GM19452 (cell line): ENCODE results near the gene TMEM115.

Source experiments
- ATAC-seq: cut with Tn5 transposase; IDR thresholded peaks from one replicate; pipeline ENCODE4 v1.9.1; 2021; ENCODE audit not compliant: unreplicated experiment

The TMEM115 gene

DNA sequence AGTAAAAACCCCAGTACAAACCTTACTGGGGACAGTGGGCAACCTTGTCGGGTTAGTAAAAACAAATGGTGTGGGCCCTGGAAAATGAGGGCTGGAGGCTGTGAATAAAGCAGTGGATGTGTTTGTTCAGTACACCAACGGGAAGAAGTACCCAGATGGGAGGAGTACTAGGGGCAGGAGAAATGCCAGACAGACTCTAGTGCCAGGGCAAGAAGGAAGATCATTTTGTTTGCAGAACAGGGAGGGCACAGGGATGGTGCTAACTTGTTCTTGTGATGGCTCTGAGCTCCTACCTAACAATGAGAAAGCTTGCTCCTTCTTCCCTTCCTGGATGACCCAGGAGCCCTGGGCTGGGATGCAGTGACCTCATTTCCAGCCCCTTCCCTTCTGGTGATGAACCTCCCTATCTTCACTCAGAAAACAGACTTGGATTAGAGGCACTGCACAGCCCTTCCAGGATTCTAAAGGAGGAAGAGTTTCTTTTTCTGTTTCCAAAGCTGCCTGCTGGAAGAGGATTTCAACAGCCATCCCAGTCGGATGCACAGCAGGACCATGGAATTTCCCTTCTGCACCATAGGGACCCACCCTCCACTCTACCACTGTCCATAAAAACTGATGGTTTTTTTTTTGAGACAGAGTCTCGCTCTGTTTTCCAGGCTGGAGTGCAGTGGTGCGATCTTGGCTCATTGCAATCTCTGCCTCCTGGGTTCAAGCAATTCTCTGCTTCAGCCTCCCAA lies 24.8 kb downstream of the TMEM115 start:
- no peak for ATAC-seq

DNA sequence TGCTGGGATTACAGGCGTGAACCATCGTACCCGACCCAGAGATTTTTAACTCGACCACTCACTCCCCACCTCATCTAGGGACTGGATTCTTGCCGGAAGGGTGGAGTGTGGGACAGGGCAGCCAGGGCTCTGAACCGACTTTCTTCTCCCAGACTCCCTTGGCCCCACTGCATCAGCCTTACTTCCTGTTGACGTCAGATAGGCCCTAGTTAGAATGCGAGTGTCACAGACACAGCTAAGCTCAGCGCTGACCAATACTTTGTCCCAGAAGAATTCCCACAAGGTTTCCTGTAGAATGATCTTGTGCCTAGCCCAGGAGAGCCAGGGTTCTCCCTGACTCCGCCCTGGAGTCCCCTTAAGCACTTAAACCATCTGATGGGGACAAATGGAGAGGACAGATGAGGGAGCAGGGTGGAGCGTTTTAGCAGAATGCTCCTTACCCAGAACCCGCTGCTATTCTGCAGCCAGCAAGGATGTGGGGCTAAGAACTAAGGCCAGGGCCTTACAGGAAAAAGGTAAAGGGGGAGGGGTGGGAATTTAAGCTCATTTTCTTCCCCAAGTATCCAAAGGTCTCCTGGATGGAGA lies 25.5 kb downstream of the TMEM115 start:
- no peak for ATAC-seq

DNA sequence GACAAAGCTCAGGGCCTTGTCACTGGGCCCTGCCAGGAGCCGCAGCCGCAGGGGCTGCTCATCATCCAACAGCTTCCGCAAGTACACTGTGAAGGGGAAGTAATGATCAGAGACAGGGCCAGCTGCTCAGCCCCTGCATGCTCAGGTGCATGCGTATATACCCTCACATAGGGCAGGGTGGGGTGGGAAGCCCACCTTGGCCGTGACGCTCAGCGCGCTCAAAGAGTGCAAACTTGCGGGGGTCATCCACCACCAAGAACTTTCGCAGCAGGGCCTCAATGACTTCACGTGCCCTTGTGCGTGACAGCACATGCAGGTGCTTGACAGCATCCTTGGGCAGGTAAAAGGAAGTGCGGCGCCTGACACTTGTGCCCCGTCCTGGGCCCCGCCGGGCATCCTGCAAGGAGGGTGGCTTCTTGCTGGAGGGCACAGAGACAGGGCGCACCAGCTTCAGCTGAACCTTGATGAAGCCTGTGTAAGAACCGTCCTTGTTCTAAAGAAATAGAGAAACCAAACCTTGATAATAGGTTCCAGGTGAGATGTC lies 27.9 kb downstream of the TMEM115 start:
- ATAC-seq, result no peak

DNA sequence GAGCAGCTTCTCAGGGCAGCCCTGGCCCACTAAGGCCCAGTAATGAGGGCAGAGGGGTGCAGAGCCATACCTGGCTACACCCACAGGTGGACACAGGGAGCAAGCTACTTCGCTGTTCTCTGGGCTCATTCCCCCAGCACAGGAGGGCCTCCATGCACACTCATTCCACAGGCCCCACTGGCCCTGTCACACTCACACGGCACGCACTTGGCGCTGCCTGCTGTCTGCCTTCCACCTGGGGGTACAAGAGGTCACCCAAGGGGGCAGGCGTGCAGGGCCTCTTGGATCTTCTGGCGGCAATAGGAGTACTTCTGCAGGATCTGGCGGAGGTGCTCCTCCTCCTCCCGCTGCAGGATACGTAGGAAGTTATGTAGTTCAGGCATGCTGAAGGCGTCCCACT lies 29.0 kb downstream of the TMEM115 start:
- ATAC-seq, result no peak

DNA sequence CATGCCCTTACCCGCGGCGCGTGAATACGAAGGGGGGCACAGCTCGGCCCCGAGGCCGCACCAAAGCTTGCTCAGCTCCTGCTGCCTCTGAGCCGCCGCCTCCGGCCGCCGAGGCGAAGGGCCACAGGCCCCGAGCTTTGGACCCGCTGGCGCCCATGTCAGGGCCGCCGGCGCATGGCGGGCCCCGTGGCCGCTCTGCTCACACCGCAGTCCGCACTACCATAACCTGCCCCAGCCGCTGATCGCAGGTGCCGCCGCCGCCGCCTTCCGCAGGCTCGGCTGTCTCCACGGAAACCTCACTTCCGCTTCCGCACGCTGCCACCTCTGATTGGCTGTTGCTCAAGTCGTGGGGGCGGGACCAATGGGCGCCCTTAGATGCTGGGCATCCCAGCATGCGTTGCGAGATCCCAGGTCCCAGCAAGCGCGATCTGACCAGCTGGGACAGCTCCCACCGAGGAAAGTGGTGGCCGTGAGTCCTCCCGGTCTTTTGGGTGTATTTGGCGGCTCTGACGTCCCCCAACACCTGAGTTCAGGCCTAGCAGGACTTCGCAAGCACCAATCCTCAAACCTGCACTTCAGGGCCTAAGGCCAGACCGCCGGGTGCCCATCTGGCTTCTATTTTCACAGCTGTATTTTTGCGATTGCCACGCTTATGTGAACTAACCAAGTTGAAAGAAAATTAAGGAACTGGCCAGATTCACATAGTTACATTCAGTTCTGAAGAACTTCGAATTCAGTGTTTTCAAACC lies 31.2 kb downstream of the TMEM115 start, which contains the start of gene TUSC2:
Gene TUSC2, minus strand, starts transcription at position 281 of the 749 bp plus-strand sequence. Its CDS starts 124 bp downstream, at position 157.
- ATAC-seq, result peak; percentile 86

DNA sequence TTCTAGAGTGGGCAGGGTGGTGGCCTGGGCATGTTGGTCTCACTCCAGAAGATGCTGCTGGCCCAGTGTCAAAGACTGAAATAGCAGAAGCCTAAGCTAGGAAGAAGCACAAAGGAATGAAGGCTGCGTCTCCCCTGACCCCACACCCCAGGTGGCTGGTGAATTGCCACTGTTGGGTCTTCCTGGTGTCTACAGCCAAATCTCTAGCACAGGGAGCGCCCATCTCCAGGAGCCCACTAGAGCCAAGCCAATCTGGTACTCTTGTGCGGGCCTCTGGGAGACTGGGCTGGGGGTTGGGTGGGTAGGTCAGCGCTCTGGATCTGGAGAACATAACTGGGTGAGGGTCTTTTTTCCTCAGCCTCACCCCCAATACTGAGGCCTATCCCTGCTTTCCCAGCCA lies 32.2 kb downstream of the TMEM115 start:
- ATAC-seq, result no peak

DNA sequence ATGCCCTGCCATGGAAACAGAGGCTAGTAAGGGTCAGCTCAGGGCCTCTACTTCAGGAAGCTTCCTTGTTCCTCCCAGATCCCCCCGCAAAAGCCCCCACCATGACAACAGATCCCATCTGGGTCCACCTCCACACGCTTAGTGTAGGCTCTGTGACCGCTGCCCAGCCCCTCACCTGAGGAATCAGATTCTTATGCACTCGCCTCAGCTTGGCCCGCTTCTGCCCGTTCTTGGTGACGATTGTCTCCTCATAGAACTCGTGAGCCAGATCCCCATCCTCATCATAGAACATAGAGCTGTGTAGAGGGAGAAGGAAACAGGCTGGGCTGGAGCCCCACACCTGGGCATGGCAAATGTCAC lies 33.2 kb downstream of the TMEM115 start:
- ATAC-seq, result no peak

DNA sequence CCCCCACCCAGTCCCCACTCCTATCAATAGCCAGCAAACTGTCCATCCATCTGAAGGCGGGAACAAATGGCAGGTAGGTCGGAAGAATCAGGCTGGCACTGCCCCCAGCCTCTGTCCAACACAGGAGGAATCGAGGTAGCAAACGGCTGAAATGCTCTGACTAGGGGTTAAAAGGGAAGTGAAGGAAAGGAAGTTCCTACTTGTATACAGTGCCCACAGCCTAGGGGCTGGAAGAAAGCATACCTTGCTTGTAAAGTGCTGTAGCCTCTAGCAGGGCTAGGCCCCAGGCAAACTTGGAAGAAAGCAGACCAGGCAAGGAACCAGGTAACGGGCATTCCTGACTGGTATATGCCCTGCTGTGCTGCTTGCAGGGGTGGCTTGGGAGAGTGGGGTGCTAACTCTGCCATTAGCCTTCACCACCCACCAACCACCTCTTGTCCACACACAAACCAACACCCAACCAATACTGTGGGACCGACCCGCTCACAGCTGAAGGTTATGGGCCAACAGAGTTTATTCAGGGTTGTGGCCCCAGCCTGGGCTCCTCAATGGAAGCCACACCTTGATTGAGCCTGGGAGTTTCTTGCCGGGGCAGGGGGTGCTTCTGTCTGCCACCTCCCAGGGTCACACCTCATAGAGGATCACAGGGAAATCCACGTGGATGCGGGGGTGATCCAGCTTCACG lies 33.7 kb downstream of the TMEM115 start:
- ATAC-seq, result no peak

DNA sequence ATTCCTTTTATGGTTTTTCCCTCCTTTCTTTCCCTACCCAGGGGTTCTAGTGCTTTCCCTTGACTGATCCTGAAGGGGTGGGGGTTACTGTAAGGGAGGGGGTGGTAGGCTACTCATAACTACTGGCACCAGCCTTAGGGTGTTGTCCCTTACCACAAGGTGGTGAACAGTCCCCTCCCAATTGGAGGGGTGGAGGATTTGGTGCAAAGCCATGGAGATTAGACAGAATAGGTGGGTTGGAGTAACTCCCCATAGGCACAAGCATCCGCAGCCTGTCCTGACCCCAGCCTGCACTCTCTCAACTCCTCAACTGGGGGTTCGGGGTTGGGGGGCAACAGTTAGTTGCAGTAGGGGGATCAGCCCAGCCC lies 34.2 kb downstream of the TMEM115 start:
- no peak for ATAC-seq

DNA sequence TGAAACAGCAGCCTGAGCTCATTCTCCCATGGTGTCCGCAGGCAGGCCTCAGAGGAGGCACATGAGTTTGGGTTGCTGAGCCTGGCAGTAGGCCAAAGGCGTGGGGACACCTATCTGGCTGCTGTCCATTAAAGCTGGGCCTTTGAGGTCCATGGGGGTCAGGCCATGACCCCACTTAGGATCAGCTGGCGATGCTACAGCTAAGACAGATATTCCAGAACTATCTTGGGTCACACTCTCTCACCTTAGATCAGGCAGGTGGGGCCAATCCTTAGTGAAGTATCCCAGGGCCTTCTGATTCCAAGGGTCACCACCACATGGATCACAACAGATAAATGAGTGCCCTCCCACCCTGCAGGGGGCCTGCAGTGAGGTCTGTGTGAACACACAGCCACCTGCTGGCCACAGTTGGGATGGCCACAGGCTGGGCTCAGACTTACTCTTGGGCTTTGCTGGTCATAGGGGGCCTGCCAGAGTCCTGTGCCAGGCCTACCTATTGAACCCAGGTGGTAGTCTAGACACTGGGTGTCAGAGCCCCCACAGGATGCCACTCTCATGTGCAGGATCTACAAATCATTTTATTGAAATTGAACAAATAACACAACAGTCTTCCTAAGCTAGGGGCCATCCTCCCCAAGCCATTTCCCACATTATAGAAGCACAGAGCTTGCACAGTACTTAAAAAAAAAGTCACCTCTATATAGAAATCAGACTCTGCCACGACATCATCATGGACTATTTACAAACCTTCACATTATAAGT lies 34.8 kb downstream of the TMEM115 start:
- ATAC-seq, result no peak

DNA sequence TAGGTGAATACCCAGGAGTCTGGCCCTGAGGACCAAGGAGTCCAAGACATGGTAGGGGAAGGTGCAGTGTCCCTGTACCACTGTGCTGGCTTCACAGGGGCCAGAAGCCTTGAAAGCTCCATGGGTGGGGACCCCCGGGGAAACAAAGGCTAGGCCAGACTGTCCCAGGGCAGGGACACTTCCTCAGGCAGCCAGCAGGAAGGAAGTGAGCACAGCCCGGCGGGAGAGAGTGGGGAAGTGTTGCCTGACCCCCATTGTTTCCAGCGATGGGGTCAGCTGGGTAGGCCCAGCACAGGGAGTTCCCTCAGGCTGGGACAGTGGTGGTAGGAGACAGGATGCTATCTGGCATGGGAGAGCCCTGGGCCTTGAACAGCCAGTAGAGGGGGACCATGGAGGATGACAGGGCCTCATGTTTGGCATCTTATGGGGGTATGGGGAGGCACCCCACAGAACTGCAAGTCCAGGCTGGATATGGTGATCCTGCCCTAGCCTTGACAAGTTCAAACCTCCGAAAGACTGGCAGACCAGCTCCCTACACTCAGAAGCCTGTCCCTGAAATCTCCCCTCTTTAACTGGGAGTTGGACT lies 35.6 kb downstream of the TMEM115 start:
- no peak for ATAC-seq

DNA sequence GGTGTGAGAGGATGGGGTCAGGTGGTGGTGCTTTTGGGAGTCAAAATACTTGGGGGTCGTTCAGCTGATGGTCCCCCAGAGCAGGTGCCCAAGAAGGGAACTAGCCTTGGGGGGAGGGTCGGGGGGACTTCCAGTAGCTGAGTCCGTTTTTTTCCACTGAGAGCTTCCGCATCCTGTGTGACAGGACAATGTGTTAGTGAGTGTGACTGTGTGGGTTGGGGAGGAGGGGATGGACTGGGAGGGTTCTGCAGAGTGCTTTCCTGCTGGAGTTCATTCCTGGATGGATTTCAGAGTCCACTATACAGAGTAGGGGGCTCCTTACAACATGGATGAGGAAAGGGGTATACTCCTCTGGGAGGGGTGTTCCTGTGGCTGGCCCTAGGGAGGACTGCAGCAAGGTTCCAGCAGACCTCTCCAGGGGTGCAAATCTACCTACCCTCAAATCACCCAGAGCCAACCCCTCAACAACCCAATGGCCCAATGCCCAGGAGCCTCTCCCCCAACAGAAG lies 36.2 kb downstream of the TMEM115 start:
- no peak for ATAC-seq

DNA sequence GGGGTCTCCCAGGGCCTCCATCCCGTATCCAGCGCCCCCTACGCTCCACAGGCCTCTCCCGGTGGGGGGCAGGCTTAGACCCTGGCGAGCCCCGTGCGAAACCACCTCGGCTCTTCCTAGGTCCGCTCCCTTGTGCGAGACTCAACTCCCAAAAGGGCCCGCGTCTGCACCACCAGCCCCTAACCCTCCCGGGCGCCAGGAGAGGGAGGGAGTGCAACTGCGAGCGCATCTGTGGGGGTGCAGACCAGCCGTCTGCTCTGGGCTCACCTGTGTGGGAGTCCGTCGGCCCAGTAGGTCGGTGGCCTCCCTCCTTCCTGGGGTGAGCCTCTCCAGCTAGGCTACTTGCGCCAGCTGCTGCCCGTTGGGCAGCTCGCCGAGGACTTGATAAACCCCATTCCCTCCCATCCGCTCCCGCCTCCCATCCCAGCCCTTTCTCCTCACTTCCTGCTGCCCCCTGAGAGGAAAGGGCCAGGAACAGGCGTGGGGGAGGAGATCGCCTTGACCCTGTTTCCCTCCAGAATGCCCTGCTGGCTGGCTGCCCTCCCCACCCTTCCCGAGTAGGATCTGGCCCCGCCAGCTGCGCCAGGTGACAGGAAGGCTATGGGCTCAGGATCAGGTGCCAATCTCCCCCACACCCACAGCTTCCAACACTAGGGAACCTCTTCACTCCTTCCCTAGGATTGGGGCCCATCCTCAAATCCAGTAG lies 36.8 kb downstream of the TMEM115 start, which contains the start of gene HYAL2:
Gene HYAL2, minus strand, starts transcription at position 360 of the 706 bp plus-strand sequence. CDS start 2,256 bp downstream, outside the sequence.
- ATAC-seq, result no peak

DNA sequence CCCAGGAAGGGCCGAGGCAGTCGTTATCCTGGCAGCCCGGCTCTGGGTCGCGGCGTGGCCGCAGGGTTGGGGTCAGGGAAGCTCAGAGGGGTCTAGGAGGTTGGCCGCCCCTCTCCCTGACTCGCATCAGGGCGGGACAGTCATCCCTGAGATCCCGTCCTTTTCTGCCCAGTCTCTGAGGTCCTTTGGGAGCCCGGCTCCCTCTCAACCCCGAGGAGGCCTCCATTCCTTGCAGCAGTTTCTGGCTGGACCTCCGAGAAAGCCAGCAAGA lies 37.3 kb downstream of the TMEM115 start:
- no peak for ATAC-seq

DNA sequence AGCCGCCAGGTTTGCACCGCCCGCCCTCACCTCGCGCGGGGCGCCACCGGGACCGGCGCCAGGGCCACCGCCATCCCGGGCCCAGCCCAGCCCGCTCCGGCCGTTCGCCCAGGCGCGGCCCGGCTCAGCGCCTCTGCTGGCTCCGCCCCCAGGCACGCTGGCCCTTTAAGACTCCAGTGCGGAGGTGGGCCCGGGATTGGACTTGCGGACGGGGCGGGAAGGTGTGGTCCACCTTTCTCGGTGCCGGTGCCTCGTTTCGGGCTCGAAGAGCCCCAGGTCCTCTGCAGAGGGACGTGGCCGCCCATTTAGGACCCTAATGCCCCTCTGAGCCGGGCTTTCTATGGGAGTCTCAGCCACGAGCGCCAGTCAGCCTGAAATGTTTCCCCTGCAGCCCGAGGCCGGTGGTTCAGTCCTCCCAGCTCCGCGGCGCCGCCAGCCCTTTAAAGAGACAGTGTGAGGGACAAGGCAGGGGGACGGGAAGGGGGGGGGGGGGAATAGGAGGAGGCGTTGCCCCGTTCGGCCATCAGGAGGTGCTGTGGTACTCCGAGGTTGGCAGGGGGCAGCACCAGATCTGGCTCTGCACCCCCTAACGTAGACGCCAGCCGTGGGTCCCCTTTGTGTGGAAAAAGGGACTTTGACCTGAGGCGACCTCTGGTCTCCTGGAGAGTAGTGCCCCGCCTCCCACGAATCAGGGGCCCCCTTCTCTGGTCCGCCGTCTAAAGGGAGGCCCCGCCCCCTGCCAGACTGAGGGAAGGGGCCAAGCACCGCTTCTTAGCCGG lies 37.8 kb downstream of the TMEM115 start:
- peak; percentile 79 for ATAC-seq

DNA sequence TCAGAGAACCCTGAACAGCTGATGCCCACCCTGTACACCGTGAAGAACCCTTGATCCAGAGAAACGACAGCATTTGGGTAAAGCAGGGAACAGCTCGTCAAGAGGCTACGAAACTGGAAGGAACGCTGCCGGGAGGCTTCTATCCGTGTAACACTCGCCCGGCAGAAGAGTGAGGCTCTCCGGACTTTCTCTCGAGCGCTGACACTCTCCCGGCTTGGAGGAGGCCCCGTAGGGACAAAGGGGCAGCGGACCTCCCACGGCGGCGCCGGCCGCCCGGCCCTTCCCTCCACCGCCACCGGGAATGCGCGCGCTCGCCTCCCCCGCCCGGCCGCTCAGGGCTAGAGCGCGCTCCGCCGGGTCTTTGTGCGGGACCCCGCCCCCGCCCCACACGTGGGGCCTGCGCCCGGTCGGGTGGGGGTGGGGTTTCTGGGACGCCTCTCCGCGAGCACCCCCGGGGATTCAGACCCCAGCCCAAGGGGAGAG lies 38.4 kb downstream of the TMEM115 start:
- peak; percentile 48 for ATAC-seq

DNA sequence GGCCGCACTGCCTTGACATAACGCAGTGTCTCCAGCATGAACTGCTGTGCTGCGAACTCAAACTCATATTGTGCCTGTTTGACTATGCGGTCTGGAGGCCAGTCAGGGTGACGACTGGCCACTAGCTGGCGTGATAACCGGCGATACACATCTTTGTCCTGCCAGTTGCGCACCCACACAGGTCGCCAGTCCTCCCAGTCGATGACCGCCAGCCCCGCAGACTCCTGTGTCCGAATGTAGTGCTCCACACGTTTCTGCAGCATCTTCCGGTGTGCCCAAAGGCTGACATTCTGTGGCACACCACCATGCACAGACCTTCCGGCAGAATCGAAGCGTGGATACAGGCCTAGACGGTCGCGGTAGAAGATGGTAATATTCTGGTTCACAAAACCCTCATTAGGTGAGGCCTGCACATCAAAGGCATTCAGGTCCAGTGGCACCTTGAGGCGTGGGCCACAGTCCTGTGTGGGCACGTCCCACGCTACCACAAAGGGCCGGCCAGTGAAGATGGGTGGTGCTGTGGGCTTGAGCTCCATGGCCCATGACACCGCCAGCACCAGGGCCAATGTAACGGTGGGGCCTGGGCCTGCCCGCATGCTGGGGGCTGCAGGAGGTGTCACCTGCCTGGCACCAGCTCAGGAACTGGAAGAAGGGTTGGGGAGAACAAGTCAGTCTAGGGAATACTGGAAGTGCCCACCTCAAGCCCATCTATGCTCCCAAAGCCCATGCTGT lies 39.3 kb downstream of the TMEM115 start:
- ATAC-seq, result no peak
